ENCODE measurements around the gene ACY1. TPM values are rescaled to one million over a fixed set of nuclear protein-coding genes. Genes with fewer than 3 reads are reported as not detected.

ACY1 gene
- 10 to 100 TPM in 1 of 2 donors, 1 to 10 TPM in 1; 7.2 to 16.5 TPM for total RNA-seq
- 100 to 1,000 TPM in 1 of 2 donors, 10 to 100 TPM in 1; 12.2 to 102 TPM for polyA plus RNA-seq
- long read RNA-seq, donor 1, transcript ACY1-215 (15 exons, 1,684 nt) = major isoform, 26 of 32 reads
- long read RNA-seq, donor 1, partial matches to known transcripts = 0 of 32 reads
- long read RNA-seq, donor 1, other reads (novel, unspliced or antisense) = 3 of 32 reads
- long read RNA-seq, donor 2, partial matches to known transcripts = 1 of 8 reads
- long read RNA-seq, donor 2, other reads (novel, unspliced or antisense) = 3 of 8 reads

GRCh38 chr3:51982838-51983577 lies at the start of gene ACY1:
Gene ACY1 (plus strand): TSS chr3:51983535. CDS start chr3:51984065, 530 bp downstream.
- Histone ChIP-seq H3K27ac (ENCODE audit: low read depth in 1 of 2, low read length in 2 of 2) (peak within 1 kb of the TSS; percentile 71 to 83), H3K4me3 (ENCODE audit: low read length in 2 of 2) (peak within 1 kb of the TSS; percentile 15 to 40), H3K27me3 (ENCODE audit: control insufficient read depth in 1 of 2, insufficient read depth in 2 of 2, low read length in 1 of 2) (no peaks in the 10 kb centered on the region), H3K4me1 (ENCODE audit: control insufficient read depth in 1 of 2, insufficient read depth in 2 of 2, low read length in 2 of 2) (no peaks in the 10 kb centered on the region), H3K36me3 (ENCODE audit: control insufficient read depth in 1 of 2, insufficient read depth in 2 of 2, low read length in 1 of 2) (no peaks in the 10 kb centered on the region), H3K9me3 (ENCODE audit: control insufficient read depth, low read length) (no peaks in the 10 kb centered on the region)
- intact Hi-C loops (cut with DNase I) = no loop called here
- ATAC-seq (ENCODE audit: low FRiP score) (peak; percentile 94), DNase-seq (peak; percentile 93 to 96)
- WGBS, 2 donors = 0% methylated on average over 57 to 68 of the region's 68 CpGs

- no peaks in the 10 kb centered on the region for H3K4me1 ChIP-seq (ENCODE audit: control insufficient read depth in 1 of 2, insufficient read depth in 2 of 2, low read length in 2 of 2)
- DNase-seq = peak; percentile 30 to 68
- H3K9me3 ChIP-seq (ENCODE audit: control insufficient read depth, low read length) = no peaks in the 10 kb centered on the region
- no peak overlapping the region for H3K27ac ChIP-seq (ENCODE audit: low read depth in 1 of 2, low read length in 2 of 2)
- H3K36me3 ChIP-seq (ENCODE audit: control insufficient read depth in 1 of 2, insufficient read depth in 2 of 2, low read length in 1 of 2) = peaks cover 0 to 12% of the 10 kb centered on the region in 2 donors
- intact Hi-C loops (cut with DNase I) = no loop called here
- no peak overlapping the region for H3K4me3 ChIP-seq (ENCODE audit: low read length in 2 of 2)
- no peak for ATAC-seq (ENCODE audit: low FRiP score)
- 95% methylated on average over 11 of the region's 11 CpGs for WGBS, 2 donors
- no peaks in the 10 kb centered on the region for H3K27me3 ChIP-seq (ENCODE audit: control insufficient read depth in 1 of 2, insufficient read depth in 2 of 2, low read length in 1 of 2)
Measured at GRCh38 chr3:51934139-51934850, 49.0 kb upstream of the ACY1 start.

- H3K27me3 ChIP-seq (ENCODE audit: control insufficient read depth in 1 of 2, insufficient read depth in 2 of 2, low read length in 1 of 2) = no peaks in the 10 kb centered on the region
- ATAC-seq (ENCODE audit: low FRiP score) (no peak), DNase-seq (peak in 1 of 2 donors; percentile 52)
Measured at GRCh38 chr3:51934991-51935885, 48.1 kb upstream of the ACY1 start.

GRCh38 chr3:51935886-51936755 lies 47.2 kb upstream of the ACY1 start:
- 96% methylated on average over 25 of the region's 25 CpGs for WGBS, 2 donors
- H3K27me3 ChIP-seq (ENCODE audit: control insufficient read depth in 1 of 2, insufficient read depth in 2 of 2, low read length in 1 of 2) = no peaks in the 10 kb centered on the region
- H3K9me3 ChIP-seq (ENCODE audit: control insufficient read depth, low read length) = no peaks in the 10 kb centered on the region
- intact Hi-C loops (cut with DNase I) = no loop called here
- DNase-seq = peak in 1 of 2 donors; percentile 72
- no peak for ATAC-seq (ENCODE audit: low FRiP score)
- no peak overlapping the region for H3K27ac ChIP-seq (ENCODE audit: low read depth in 1 of 2, low read length in 2 of 2)
- H3K36me3 ChIP-seq (ENCODE audit: control insufficient read depth in 1 of 2, insufficient read depth in 2 of 2, low read length in 1 of 2) = peaks cover 0 to 12% of the 10 kb centered on the region in 2 donors
- H3K4me1 ChIP-seq (ENCODE audit: control insufficient read depth in 1 of 2, insufficient read depth in 2 of 2, low read length in 2 of 2) = no peaks in the 10 kb centered on the region
- H3K4me3 ChIP-seq (ENCODE audit: low read length in 2 of 2) = no peak overlapping the region

More at GRCh38 chr3:51934991-51935885, 48.1 kb upstream of the ACY1 start:
- Histone ChIP-seq H3K4me3 (ENCODE audit: low read length in 2 of 2) (no peak overlapping the region), H3K9me3 (ENCODE audit: control insufficient read depth, low read length) (no peaks in the 10 kb centered on the region), H3K36me3 (ENCODE audit: control insufficient read depth in 1 of 2, insufficient read depth in 2 of 2, low read length in 1 of 2) (peaks cover 0 to 12% of the 10 kb centered on the region in 2 donors), H3K4me1 (ENCODE audit: control insufficient read depth in 1 of 2, insufficient read depth in 2 of 2, low read length in 2 of 2) (no peaks in the 10 kb centered on the region), H3K27ac (ENCODE audit: low read depth in 1 of 2, low read length in 2 of 2) (no peak overlapping the region)
- intact Hi-C loops (cut with DNase I) = no loop called here
- 90 to 93% methylated on average over 28 of the region's 28 CpGs for WGBS, 2 donors

GRCh38 chr3:51937014-51937413 lies 46.3 kb upstream of the ACY1 start:
- no peak overlapping the region for H3K4me3 ChIP-seq (ENCODE audit: low read length in 2 of 2)
- no peaks in the 10 kb centered on the region for H3K4me1 ChIP-seq (ENCODE audit: control insufficient read depth in 1 of 2, insufficient read depth in 2 of 2, low read length in 2 of 2)
- ATAC-seq (ENCODE audit: low FRiP score) (no peak), DNase-seq (peak in 1 of 2 donors; percentile 51)
- 86 to 88% methylated on average over 9 of the region's 9 CpGs for WGBS, 2 donors
- H3K27ac ChIP-seq (ENCODE audit: low read depth in 1 of 2, low read length in 2 of 2) = no peak overlapping the region
- peaks cover 0 to 12% of the 10 kb centered on the region in 2 donors for H3K36me3 ChIP-seq (ENCODE audit: control insufficient read depth in 1 of 2, insufficient read depth in 2 of 2, low read length in 1 of 2)
- intact Hi-C loops (cut with DNase I) = no loop called here
- H3K9me3 ChIP-seq (ENCODE audit: control insufficient read depth, low read length) = no peaks in the 10 kb centered on the region
- H3K27me3 ChIP-seq (ENCODE audit: control insufficient read depth in 1 of 2, insufficient read depth in 2 of 2, low read length in 1 of 2) = no peaks in the 10 kb centered on the region

- H3K9me3 ChIP-seq (ENCODE audit: control insufficient read depth, low read length) = no peaks in the 10 kb centered on the region
- no peak overlapping the region for H3K27ac ChIP-seq (ENCODE audit: low read depth in 1 of 2, low read length in 2 of 2)
- no peaks in the 10 kb centered on the region for H3K4me1 ChIP-seq (ENCODE audit: control insufficient read depth in 1 of 2, insufficient read depth in 2 of 2, low read length in 2 of 2)
- intact Hi-C loops (cut with DNase I) = no loop called here
- H3K4me3 ChIP-seq (ENCODE audit: low read length in 2 of 2) = no peak overlapping the region
- ATAC-seq (ENCODE audit: low FRiP score) (no peak), DNase-seq (peak; percentile 46 to 51)
- H3K27me3 ChIP-seq (ENCODE audit: control insufficient read depth in 1 of 2, insufficient read depth in 2 of 2, low read length in 1 of 2) = no peaks in the 10 kb centered on the region
- H3K36me3 ChIP-seq (ENCODE audit: control insufficient read depth in 1 of 2, insufficient read depth in 2 of 2, low read length in 1 of 2) = peaks cover 0 to 10% of the 10 kb centered on the region in 2 donors
- 92% methylated on average over 13 of the region's 13 CpGs for WGBS, 2 donors
Measured at GRCh38 chr3:51937611-51938450, 45.5 kb upstream of the ACY1 start.

GRCh38 chr3:51938780-51939425 lies 44.4 kb upstream of the ACY1 start:
- H3K4me1 ChIP-seq (ENCODE audit: control insufficient read depth in 1 of 2, insufficient read depth in 2 of 2, low read length in 2 of 2) = no peaks in the 10 kb centered on the region
- 91 to 92% methylated on average over 9 of the region's 9 CpGs for WGBS, 2 donors
- H3K4me3 ChIP-seq (ENCODE audit: low read length in 2 of 2) = no peak overlapping the region
- H3K9me3 ChIP-seq (ENCODE audit: control insufficient read depth, low read length) = no peaks in the 10 kb centered on the region
- peaks cover 0 to 8% of the 10 kb centered on the region in 2 donors for H3K36me3 ChIP-seq (ENCODE audit: control insufficient read depth in 1 of 2, insufficient read depth in 2 of 2, low read length in 1 of 2)
- DNase-seq (peak in 1 of 2 donors; percentile 46), ATAC-seq (ENCODE audit: low FRiP score) (no peak)
- H3K27me3 ChIP-seq (ENCODE audit: control insufficient read depth in 1 of 2, insufficient read depth in 2 of 2, low read length in 1 of 2) = no peaks in the 10 kb centered on the region
- intact Hi-C loops (cut with DNase I) = no loop called here
- H3K27ac ChIP-seq (ENCODE audit: low read depth in 1 of 2, low read length in 2 of 2) = no peak overlapping the region

Measured in aorta (tissue), 5 donors.